ENCODE measurements around the gene CEMIP. TPM values are rescaled to one million over a fixed set of nuclear protein-coding genes. Genes with fewer than 3 reads are reported as not detected.

CEMIP gene
- total RNA-seq, 4 donors from 2014 or later, result 0.21 to 1.4 (median 1.2) TPM; not detected in 1

DNA sequence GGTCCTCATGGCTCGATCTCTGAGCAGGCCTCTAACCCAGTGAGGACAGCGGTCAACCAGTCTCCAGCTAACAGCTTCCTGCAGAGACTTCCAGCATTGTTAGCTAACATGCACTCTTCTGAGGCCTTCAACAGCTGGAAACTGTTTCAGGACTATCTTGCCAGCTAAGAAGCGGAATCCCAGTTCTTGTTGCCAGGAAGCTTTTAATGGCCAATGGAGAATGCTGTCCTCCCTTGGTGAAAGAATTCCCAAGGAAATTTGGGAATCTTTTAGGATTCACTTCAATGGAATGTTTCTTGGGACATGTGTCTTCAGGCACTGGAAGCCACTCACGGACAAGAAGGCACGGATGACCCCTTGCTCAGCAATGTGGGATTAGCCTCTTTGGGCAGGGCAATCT is 91.7 kb downstream of the CEMIP start:
- no peaks in the 10 kb centered on the region for H3K27me3 ChIP-seq
- H3K9me3 ChIP-seq, result no peaks in the 10 kb centered on the region
- H3K4me1 ChIP-seq, result peaks cover 0 to 26% (median 3%) of the 10 kb centered on the region in 4 donors
- peak in 1 of 2 donors; percentile 13 for DNase-seq (ENCODE audit: low spot score in 2 of 2)
- TF ChIP-seq, protein P1, sequence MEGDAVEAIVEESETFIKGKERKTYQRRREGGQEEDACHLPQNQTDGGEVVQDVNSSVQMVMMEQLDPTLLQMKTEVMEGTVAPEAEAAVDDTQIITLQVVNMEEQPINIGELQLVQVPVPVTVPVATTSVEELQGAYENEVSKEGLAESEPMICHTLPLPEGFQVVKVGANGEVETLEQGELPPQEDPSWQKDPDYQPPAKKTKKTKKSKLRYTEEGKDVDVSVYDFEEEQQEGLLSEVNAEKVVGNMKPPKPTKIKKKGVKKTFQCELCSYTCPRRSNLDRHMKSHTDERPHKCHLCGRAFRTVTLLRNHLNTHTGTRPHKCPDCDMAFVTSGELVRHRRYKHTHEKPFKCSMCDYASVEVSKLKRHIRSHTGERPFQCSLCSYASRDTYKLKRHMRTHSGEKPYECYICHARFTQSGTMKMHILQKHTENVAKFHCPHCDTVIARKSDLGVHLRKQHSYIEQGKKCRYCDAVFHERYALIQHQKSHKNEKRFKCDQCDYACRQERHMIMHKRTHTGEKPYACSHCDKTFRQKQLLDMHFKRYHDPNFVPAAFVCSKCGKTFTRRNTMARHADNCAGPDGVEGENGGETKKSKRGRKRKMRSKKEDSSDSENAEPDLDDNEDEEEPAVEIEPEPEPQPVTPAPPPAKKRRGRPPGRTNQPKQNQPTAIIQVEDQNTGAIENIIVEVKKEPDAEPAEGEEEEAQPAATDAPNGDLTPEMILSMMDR (IDR thresholded peaks at IDR 0.05), result no peak
- TF ChIP-seq POLR2A (IDR thresholded peaks at IDR 0.05), result no peak
- TF ChIP-seq EP300 (IDR thresholded peaks at IDR 0.05), result no peak
- WGBS, 2 donors, result 77 to 87% methylated on average over 5 of the region's 5 CpGs
- H3K27ac ChIP-seq, result no peak overlapping the region
- H3K36me3 ChIP-seq, result peaks cover 0 to 5% (median 0%) of the 10 kb centered on the region in 3 donors
- no peak overlapping the region for H3K4me3 ChIP-seq

DNA sequence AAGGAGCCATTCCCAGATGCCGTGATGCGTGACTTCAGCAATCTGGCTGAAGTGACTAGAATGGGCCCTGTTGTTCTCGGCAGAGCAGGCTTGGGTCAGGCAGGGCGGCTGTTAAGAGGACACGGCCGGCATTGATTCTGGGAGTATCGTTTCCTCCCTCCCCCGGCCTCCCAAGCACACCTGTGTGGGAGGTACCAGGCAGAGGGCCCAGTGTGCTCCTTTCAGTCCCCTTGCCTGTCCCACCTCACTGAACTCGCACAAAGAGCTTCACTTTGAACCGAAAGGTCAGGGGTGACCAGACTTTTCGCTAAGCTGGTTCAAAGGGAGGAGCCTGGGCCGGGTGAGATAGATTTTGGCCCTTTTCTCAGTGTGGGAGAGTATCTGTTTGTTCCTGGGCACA is 92.7 kb downstream of the CEMIP start:
- WGBS, 2 donors, result 47 to 63% methylated on average over 11 to 12 of the region's 12 CpGs
- no peak for TF ChIP-seq POLR2A (IDR thresholded peaks at IDR 0.05)
- TF ChIP-seq, protein P1 (IDR thresholded peaks at IDR 0.05), result no peak
- no peak for TF ChIP-seq EP300 (IDR thresholded peaks at IDR 0.05)
- Histone ChIP-seq H3K27me3 (no peaks in the 10 kb centered on the region), H3K9me3 (no peaks in the 10 kb centered on the region), H3K4me3 (no peak overlapping the region), H3K36me3 (peaks cover 0 to 5% (median 0%) of the 10 kb centered on the region in 3 donors), H3K27ac (no peak overlapping the region), H3K4me1 (peaks cover 0 to 30% (median 6%) of the 10 kb centered on the region in 4 donors)
- DNase-seq (ENCODE audit: low spot score in 2 of 2), result no peak

DNA sequence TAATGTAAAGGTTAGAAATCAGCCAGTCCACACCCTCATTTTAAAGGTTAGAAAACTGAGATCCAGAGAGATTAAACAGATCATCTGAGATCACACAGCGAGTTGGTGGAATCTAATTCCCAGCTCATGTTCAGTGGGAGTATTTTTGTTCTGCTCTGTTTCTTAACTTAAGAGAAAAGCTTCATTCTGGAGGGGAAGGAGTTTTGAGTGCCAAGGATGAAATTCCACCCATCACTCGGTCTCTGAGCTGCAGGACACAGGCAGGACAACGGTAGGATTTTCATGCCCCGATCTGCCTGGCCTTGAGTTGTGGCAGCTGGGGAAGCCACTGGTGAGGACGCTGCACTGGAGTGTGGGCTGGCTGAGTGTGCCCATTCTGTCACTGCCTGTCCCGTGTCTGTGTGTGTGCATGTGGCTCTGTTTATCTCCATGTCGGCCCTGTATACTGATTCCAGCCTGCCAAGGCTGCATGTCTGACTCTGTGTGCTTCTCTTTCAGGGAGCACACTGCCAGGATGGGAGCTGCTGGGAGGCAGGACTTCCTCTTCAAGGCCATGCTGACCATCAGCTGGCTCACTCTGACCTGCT is 94.3 kb downstream of the CEMIP start:
- H3K27me3 ChIP-seq, result no peaks in the 10 kb centered on the region
- H3K27ac ChIP-seq, result no peak overlapping the region
- H3K9me3 ChIP-seq, result no peaks in the 10 kb centered on the region
- H3K36me3 ChIP-seq, result no peaks in the 10 kb centered on the region
- no peak for DNase-seq (ENCODE audit: low spot score in 2 of 2)
- peaks cover 0 to 30% (median 6%) of the 10 kb centered on the region in 4 donors for H3K4me1 ChIP-seq
- WGBS, 2 donors, result 59 to 63% methylated on average over 7 of the region's 7 CpGs
- no peak for TF ChIP-seq POLR2A (IDR thresholded peaks at IDR 0.05)
- TF ChIP-seq EP300 (IDR thresholded peaks at IDR 0.05), result no peak
- TF ChIP-seq, protein P1 (IDR thresholded peaks at IDR 0.05), result no peak
- no peak overlapping the region for H3K4me3 ChIP-seq

DNA sequence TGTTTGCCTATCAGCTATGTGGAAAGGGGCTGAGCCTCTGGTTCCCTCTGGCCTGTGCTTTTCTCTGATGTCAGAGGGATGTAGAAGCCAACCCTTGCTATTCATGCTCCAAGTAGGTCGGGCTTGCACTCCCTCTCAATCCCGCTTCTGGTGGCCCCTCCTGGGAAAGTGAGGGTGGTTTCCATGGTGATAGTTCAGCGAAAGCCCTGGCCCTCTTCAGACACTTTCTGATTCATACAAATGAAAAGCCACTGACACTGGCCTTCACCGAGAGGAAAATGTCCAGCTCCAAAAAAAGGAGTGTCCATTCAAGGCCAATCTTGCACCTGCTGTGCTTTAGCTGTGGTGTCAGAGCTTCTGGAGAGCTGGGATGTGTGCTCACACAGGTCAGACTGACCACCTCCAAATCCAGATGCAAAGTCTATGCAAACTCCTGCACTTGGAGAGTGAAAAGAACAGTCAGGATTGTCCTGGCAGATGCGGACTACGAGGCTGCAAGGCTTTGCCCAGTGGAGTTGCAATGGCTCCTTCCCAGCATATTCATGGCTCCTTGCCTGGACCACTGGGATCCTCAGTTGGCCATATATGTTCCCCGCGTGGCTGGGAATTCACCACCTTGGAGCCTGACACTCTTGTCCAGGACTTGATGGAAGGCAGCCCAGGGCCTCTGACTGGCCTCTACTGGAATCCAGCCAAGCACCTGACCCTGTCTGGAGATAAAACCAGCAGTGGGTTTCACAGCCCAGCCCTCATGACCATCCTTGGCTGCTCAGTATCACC is 96.6 kb downstream of the CEMIP start:
- no peaks in the 10 kb centered on the region for H3K27me3 ChIP-seq
- no peaks in the 10 kb centered on the region for H3K36me3 ChIP-seq
- peak in 1 of 2 donors; percentile 19 for DNase-seq (ENCODE audit: low spot score in 2 of 2)
- H3K9me3 ChIP-seq, result no peaks in the 10 kb centered on the region
- H3K4me1 ChIP-seq, result peaks cover 0 to 21% (median 3%) of the 10 kb centered on the region in 4 donors
- 44 to 46% methylated on average over 8 of the region's 8 CpGs for WGBS, 2 donors
- no peak overlapping the region for H3K4me3 ChIP-seq
- no peak overlapping the region for H3K27ac ChIP-seq
- TF ChIP-seq POLR2A (IDR thresholded peaks at IDR 0.05) (no peak), EP300 (IDR thresholded peaks at IDR 0.05) (no peak)
- TF ChIP-seq, protein P1 (IDR thresholded peaks at IDR 0.05), result no peak

DNA sequence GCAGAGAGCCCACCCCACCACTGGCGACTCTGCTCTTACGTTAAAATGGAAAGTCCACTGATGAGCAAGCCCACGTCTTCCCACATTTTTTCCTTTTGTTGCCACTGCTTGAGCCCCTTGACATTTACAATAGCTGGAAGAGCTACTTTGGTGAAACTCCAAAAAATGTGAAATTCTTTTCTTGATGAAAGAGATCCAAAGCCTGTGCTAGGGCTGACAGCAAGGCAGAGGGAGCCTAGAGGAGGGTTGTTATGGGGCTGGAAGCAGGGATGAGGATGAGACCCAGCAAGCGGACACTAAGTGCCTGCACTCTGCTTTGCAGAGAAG is 97.1 kb downstream of the CEMIP start:
- Histone ChIP-seq H3K9me3 (no peaks in the 10 kb centered on the region), H3K4me3 (no peak overlapping the region), H3K27ac (no peak overlapping the region), H3K36me3 (no peaks in the 10 kb centered on the region), H3K27me3 (no peaks in the 10 kb centered on the region), H3K4me1 (peaks cover 0 to 16% (median 3%) of the 10 kb centered on the region in 4 donors)
- TF ChIP-seq EP300 (IDR thresholded peaks at IDR 0.05) (no peak), POLR2A (IDR thresholded peaks at IDR 0.05) (no peak)
- TF ChIP-seq, protein P1 (IDR thresholded peaks at IDR 0.05), result no peak
- no peak for DNase-seq (ENCODE audit: low spot score in 2 of 2)
- 57 to 60% methylated on average over 4 of the region's 4 CpGs for WGBS, 2 donors
